ENCODE results near the gene KRTAP4-7.
"Not testable (repeated sequence)": the region's sequence is repeated elsewhere in the genome, so short reads cannot be mapped to it uniquely, and the experiment has no call there.

Gene KRTAP4-7

GRCh38 chr17:41067281-41067680, 16.7 kb upstream of the KRTAP4-7 start:
- no peaks in the 10 kb centered on the region for H3K36me3 ChIP-seq
- H3K27me3 ChIP-seq, result no peaks in the 10 kb centered on the region; the same call in 1 of the 2 replicates
- no peaks in the 10 kb centered on the region for H3K4me1 ChIP-seq
- no peaks in the 10 kb centered on the region for H3K9me3 ChIP-seq
- DNase-seq, result no peak
- H3K4me3 ChIP-seq (ENCODE audit: low read depth, low read length), result no peak overlapping the region
- no peak for TF ChIP-seq CTCF (IDR thresholded peaks at IDR 0.05; ENCODE audit: low read depth, low read length)

- DNase-seq, result no peak
- no peaks in the 10 kb centered on the region for H3K9me3 ChIP-seq
- no peak for TF ChIP-seq CTCF (IDR thresholded peaks at IDR 0.05; ENCODE audit: low read depth, low read length)
- H3K4me1 ChIP-seq, result no peaks in the 10 kb centered on the region
- H3K4me3 ChIP-seq (ENCODE audit: low read depth, low read length), result no peak overlapping the region
- H3K27me3 ChIP-seq, result no peaks in the 10 kb centered on the region; the same call in none of the 2 replicates
- no peaks in the 10 kb centered on the region for H3K36me3 ChIP-seq
Measured at GRCh38 chr17:41069031-41069430, 14.9 kb upstream of the KRTAP4-7 start.

- Histone ChIP-seq H3K9me3 (no peaks in the 10 kb centered on the region), H3K36me3 (no peaks in the 10 kb centered on the region), H3K4me1 (no peaks in the 10 kb centered on the region), H3K27me3 (no peaks in the 10 kb centered on the region; the same call in none of the 2 replicates), H3K4me3 (ENCODE audit: low read depth, low read length) (no peak overlapping the region)
- TF ChIP-seq CTCF (IDR thresholded peaks at IDR 0.05; ENCODE audit: low read depth, low read length), result no peak
- DNase-seq, result no peak
Measured at GRCh38 chr17:41071606-41072360, 12.2 kb upstream of the KRTAP4-7 start.

- no peaks in the 10 kb centered on the region for H3K4me1 ChIP-seq
- H3K9me3 ChIP-seq, result no peaks in the 10 kb centered on the region
- no peak for TF ChIP-seq CTCF (IDR thresholded peaks at IDR 0.05; ENCODE audit: low read depth, low read length)
- H3K36me3 ChIP-seq, result no peaks in the 10 kb centered on the region
- DNase-seq, result no peak
- no peaks in the 10 kb centered on the region; the same call in none of the 2 replicates for H3K27me3 ChIP-seq
- no peak overlapping the region for H3K4me3 ChIP-seq (ENCODE audit: low read depth, low read length)
Measured at GRCh38 chr17:41073676-41074075, 10.3 kb upstream of the KRTAP4-7 start.

GRCh38 chr17:41076788-41077187, 7.2 kb upstream of the KRTAP4-7 start:
- Histone ChIP-seq H3K4me3 (ENCODE audit: low read depth, low read length) (no peak overlapping the region), H3K36me3 (no peaks in the 10 kb centered on the region), H3K9me3 (no peaks in the 10 kb centered on the region), H3K27me3 (peaks cover 6% of the 10 kb centered on the region), H3K4me1 (no peaks in the 10 kb centered on the region)
- no peak for DNase-seq
- TF ChIP-seq CTCF (IDR thresholded peaks at IDR 0.05; ENCODE audit: low read depth, low read length), result no peak

- peaks cover 6% of the 10 kb centered on the region; the same call in 1 of the 2 replicates for H3K27me3 ChIP-seq
- no peak for DNase-seq
- no peaks in the 10 kb centered on the region for H3K9me3 ChIP-seq
- no peaks in the 10 kb centered on the region for H3K36me3 ChIP-seq
- TF ChIP-seq CTCF (IDR thresholded peaks at IDR 0.05; ENCODE audit: low read depth, low read length), result no peak
- H3K4me1 ChIP-seq, result no peaks in the 10 kb centered on the region
- H3K4me3 ChIP-seq (ENCODE audit: low read depth, low read length), result no peak overlapping the region
Measured at GRCh38 chr17:41082626-41083025, 1.3 kb upstream of the KRTAP4-7 start.

- not testable (repeated sequence) for DNase-seq; H3K4me3 ChIP-seq (ENCODE audit: low read depth, low read length); H3K4me1 ChIP-seq; H3K27me3 ChIP-seq; H3K36me3 ChIP-seq; H3K9me3 ChIP-seq
Measured at GRCh38 chr17:41083427-41083826, 523 bp upstream of the KRTAP4-7 start.

GRCh38 chr17:41088760-41089352, 4.9 kb downstream of the KRTAP4-7 start:
- H3K4me3 ChIP-seq (ENCODE audit: low read depth, low read length); H3K27me3 ChIP-seq; H3K9me3 ChIP-seq; H3K4me1 ChIP-seq; DNase-seq; H3K36me3 ChIP-seq: not testable (repeated sequence)

All from BE2C (cell line).